ENCODE results near the gene FOXP1. TPM values are rescaled to one million over a fixed set of nuclear protein-coding genes. Genes with fewer than 3 reads are reported as not detected.

Gene FOXP1
- total RNA-seq, 1 donor from 2014 or later: 41.2 TPM

GRCh38 chr3:71072287-71072686, 511.2 kb downstream of the FOXP1 start:
- no peak overlapping the region for H3K4me3 ChIP-seq
- DNase-seq: no peak
- intact Hi-C loops (cut with micrococcal nuclease): no loop called here
- no peaks in the 10 kb centered on the region for H3K9me3 ChIP-seq (replicated peaks)
- TF ChIP-seq CTCF (IDR thresholded peaks at IDR 0.05; ENCODE audit: borderline replicate concordance): no peak
- peaks cover 58% of the 10 kb centered on the region for H3K4me1 ChIP-seq
- no peak overlapping the region for H3K27ac ChIP-seq (replicated peaks)
- H3K36me3 ChIP-seq: no peaks in the 10 kb centered on the region
- no peaks in the 10 kb centered on the region for H3K27me3 ChIP-seq (ENCODE audit: low read depth)

- no peaks in the 10 kb centered on the region for H3K36me3 ChIP-seq
- H3K4me3 ChIP-seq: no peak overlapping the region
- peaks cover 62% of the 10 kb centered on the region for H3K4me1 ChIP-seq
- H3K27ac ChIP-seq (replicated peaks): peak overlapping the region; percentile 28
- intact Hi-C loops (cut with micrococcal nuclease): no loop called here
- no peak for DNase-seq
- no peaks in the 10 kb centered on the region for H3K27me3 ChIP-seq (ENCODE audit: low read depth)
- no peaks in the 10 kb centered on the region for H3K9me3 ChIP-seq (replicated peaks)
- TF ChIP-seq CTCF (IDR thresholded peaks at IDR 0.05; ENCODE audit: borderline replicate concordance): no peak
Observed at GRCh38 chr3:71070497-71071463, 512.7 kb downstream of the FOXP1 start.

GRCh38 chr3:71069797-71070196, 513.7 kb downstream of the FOXP1 start:
- Histone ChIP-seq H3K9me3 (replicated peaks) (no peaks in the 10 kb centered on the region), H3K4me3 (no peak overlapping the region), H3K4me1 (peaks cover 70% of the 10 kb centered on the region), H3K27ac (replicated peaks) (peak overlapping the region; percentile 37), H3K36me3 (no peaks in the 10 kb centered on the region), H3K27me3 (ENCODE audit: low read depth) (no peaks in the 10 kb centered on the region)
- intact Hi-C loops (cut with micrococcal nuclease): loop anchor here (5.0 to 10.0 kb wide), 2 partner anchors 55 to 62 kb away; no protein-coding TSS in a partner anchor
- TF ChIP-seq CTCF (IDR thresholded peaks at IDR 0.05; ENCODE audit: borderline replicate concordance): peak; percentile 67
- DNase-seq: peak; percentile 51

- H3K27me3 ChIP-seq (ENCODE audit: low read depth): no peaks in the 10 kb centered on the region
Observed at GRCh38 chr3:71067977-71068654, 515.4 kb downstream of the FOXP1 start.

More at GRCh38 chr3:71067977-71068654, 515.4 kb downstream of the FOXP1 start:
- peaks cover 78% of the 10 kb centered on the region for H3K4me1 ChIP-seq
- no peak for TF ChIP-seq CTCF (IDR thresholded peaks at IDR 0.05; ENCODE audit: borderline replicate concordance)
- no peaks in the 10 kb centered on the region for H3K9me3 ChIP-seq (replicated peaks)
- peak overlapping the region; percentile 37 for H3K27ac ChIP-seq (replicated peaks)
- DNase-seq: no peak
- H3K4me3 ChIP-seq: no peak overlapping the region
- intact Hi-C loops (cut with micrococcal nuclease): loop anchor here (5.0 to 10.0 kb wide), 2 partner anchors 57 to 61 kb away; no protein-coding TSS in a partner anchor
- no peaks in the 10 kb centered on the region for H3K36me3 ChIP-seq
